ENCODE results near the gene PCGF6.

Gene PCGF6

GRCh38 chr10:103327906-103328305, 23.0 kb downstream of the PCGF6 start:
- no peak for DNase-seq (ENCODE audit: low read depth in 2 of 3, low spot score in 2 of 3)

GRCh38 chr10:103316087-103316486, 34.9 kb downstream of the PCGF6 start:
- DNase-seq (ENCODE audit: low read depth in 2 of 3, low spot score in 2 of 3) = no peak

GRCh38 chr10:103310197-103310596, 40.7 kb downstream of the PCGF6 start:
- DNase-seq (ENCODE audit: low read depth in 2 of 3, low spot score in 2 of 3) = no peak

- no peak for DNase-seq (ENCODE audit: low read depth in 2 of 3, low spot score in 2 of 3)
Observed at GRCh38 chr10:103307594-103307993, 43.3 kb downstream of the PCGF6 start.

GRCh38 chr10:103295374-103296015, 55.4 kb downstream of the PCGF6 start:
- no peak for DNase-seq (ENCODE audit: low read depth in 2 of 3, low spot score in 2 of 3)

- DNase-seq (ENCODE audit: low read depth in 2 of 3, low spot score in 2 of 3) = no peak
Observed at GRCh38 chr10:103291588-103291987, 59.4 kb downstream of the PCGF6 start.

- DNase-seq (ENCODE audit: low read depth in 2 of 3, low spot score in 2 of 3) = no peak
Observed at GRCh38 chr10:103287992-103288391, 62.9 kb downstream of the PCGF6 start.

GRCh38 chr10:103284170-103284569, 66.8 kb downstream of the PCGF6 start:
- no peak for DNase-seq (ENCODE audit: low read depth in 2 of 3, low spot score in 2 of 3)

- no peak for DNase-seq (ENCODE audit: low read depth in 2 of 3, low spot score in 2 of 3)
Observed at GRCh38 chr10:103282961-103283360, 68.0 kb downstream of the PCGF6 start.

GRCh38 chr10:103281753-103282152, 69.2 kb downstream of the PCGF6 start:
- no peak for DNase-seq (ENCODE audit: low read depth in 2 of 3, low spot score in 2 of 3)

- no peak for DNase-seq (ENCODE audit: low read depth in 2 of 3, low spot score in 2 of 3)
Observed at GRCh38 chr10:103280506-103280905, 70.4 kb downstream of the PCGF6 start.

- no peak for DNase-seq (ENCODE audit: low read depth in 2 of 3, low spot score in 2 of 3)
Observed at GRCh38 chr10:103280031-103280430, 70.9 kb downstream of the PCGF6 start.

- DNase-seq (ENCODE audit: low read depth in 2 of 3, low spot score in 2 of 3) = peak in 1 of 3 experiments; percentile 26
Observed at GRCh38 chr10:103278862-103279298, 72.1 kb downstream of the PCGF6 start.

GRCh38 chr10:103278537-103278823, 72.5 kb downstream of the PCGF6 start:
- DNase-seq (ENCODE audit: low read depth in 2 of 3, low spot score in 2 of 3) = no peak

- DNase-seq (ENCODE audit: low read depth in 2 of 3, low spot score in 2 of 3) = no peak
Observed at GRCh38 chr10:103277713-103278536, 73.0 kb downstream of the PCGF6 start.

GRCh38 chr10:103276896-103277712, 73.8 kb downstream of the PCGF6 start, which contains the start of gene INA:
TSS of gene INA (plus strand) at chr10:103277138. CDS start at chr10:103277212, 74 bp downstream.
- no peak for DNase-seq (ENCODE audit: low read depth in 2 of 3, low spot score in 2 of 3)

- DNase-seq (ENCODE audit: low read depth in 2 of 3, low spot score in 2 of 3) = no peak
Observed at GRCh38 chr10:103276251-103276895, 74.6 kb downstream of the PCGF6 start.

GRCh38 chr10:103273041-103273441, 77.9 kb downstream of the PCGF6 start:
- DNase-seq (ENCODE audit: low read depth in 2 of 3, low spot score in 2 of 3) = no peak

GRCh38 chr10:103265717-103266329, 85.1 kb downstream of the PCGF6 start:
- no peak for DNase-seq (ENCODE audit: low read depth in 2 of 3, low spot score in 2 of 3)

- no peak for DNase-seq (ENCODE audit: low read depth in 2 of 3, low spot score in 2 of 3)
Observed at GRCh38 chr10:103262229-103262628, 88.7 kb downstream of the PCGF6 start.

- DNase-seq (ENCODE audit: low read depth in 2 of 3, low spot score in 2 of 3) = no peak
Observed at GRCh38 chr10:103259989-103260388, 91.0 kb downstream of the PCGF6 start.
